Measurements from ENCODE around the gene NEK4.

- TF ChIP-seq YY1 (IDR thresholded peaks at IDR 0.05; ENCODE audit: low read depth), result no peak
- TF ChIP-seq MAX (IDR thresholded peaks at IDR 0.05), result no peak
- TF ChIP-seq FOXM1 (IDR thresholded peaks at IDR 0.05; ENCODE audit: borderline replicate concordance, low read depth), result no peak
- TF ChIP-seq, protein P1, sequence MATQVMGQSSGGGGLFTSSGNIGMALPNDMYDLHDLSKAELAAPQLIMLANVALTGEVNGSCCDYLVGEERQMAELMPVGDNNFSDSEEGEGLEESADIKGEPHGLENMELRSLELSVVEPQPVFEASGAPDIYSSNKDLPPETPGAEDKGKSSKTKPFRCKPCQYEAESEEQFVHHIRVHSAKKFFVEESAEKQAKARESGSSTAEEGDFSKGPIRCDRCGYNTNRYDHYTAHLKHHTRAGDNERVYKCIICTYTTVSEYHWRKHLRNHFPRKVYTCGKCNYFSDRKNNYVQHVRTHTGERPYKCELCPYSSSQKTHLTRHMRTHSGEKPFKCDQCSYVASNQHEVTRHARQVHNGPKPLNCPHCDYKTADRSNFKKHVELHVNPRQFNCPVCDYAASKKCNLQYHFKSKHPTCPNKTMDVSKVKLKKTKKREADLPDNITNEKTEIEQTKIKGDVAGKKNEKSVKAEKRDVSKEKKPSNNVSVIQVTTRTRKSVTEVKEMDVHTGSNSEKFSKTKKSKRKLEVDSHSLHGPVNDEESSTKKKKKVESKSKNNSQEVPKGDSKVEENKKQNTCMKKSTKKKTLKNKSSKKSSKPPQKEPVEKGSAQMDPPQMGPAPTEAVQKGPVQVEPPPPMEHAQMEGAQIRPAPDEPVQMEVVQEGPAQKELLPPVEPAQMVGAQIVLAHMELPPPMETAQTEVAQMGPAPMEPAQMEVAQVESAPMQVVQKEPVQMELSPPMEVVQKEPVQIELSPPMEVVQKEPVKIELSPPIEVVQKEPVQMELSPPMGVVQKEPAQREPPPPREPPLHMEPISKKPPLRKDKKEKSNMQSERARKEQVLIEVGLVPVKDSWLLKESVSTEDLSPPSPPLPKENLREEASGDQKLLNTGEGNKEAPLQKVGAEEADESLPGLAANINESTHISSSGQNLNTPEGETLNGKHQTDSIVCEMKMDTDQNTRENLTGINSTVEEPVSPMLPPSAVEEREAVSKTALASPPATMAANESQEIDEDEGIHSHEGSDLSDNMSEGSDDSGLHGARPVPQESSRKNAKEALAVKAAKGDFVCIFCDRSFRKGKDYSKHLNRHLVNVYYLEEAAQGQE (IDR thresholded peaks at IDR 0.05; ENCODE audit: low read depth), result no peak
- TF ChIP-seq TEAD4 (IDR thresholded peaks at IDR 0.05), result no peak
- no peak for TF ChIP-seq TCF12 (IDR thresholded peaks at IDR 0.05; ENCODE audit: low read depth)
- no peak for TF ChIP-seq EP300 (IDR thresholded peaks at IDR 0.05; ENCODE audit: borderline replicate concordance)
- TF ChIP-seq RAD21 (IDR thresholded peaks at IDR 0.05; ENCODE audit: low read depth), result no peak
- TF ChIP-seq CEBPB (IDR thresholded peaks at IDR 0.05), result no peak
- TF ChIP-seq TAF1 (IDR thresholded peaks at IDR 0.05; ENCODE audit: low read depth), result no peak
- no peak for TF ChIP-seq EGR1 (IDR thresholded peaks at IDR 0.05)
- TF ChIP-seq, protein P2, sequence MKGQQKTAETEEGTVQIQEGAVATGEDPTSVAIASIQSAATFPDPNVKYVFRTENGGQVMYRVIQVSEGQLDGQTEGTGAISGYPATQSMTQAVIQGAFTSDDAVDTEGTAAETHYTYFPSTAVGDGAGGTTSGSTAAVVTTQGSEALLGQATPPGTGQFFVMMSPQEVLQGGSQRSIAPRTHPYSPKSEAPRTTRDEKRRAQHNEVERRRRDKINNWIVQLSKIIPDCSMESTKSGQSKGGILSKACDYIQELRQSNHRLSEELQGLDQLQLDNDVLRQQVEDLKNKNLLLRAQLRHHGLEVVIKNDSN (IDR thresholded peaks at IDR 0.05), result no peak
- no peak for TF ChIP-seq ZBTB7A (IDR thresholded peaks at IDR 0.05; ENCODE audit: low read depth)
Measured at GRCh38 chr3:52670621-52671521, 99.9 kb downstream of the NEK4 start.

All from Ishikawa (cell line).